Measurements from ENCODE around the gene PPP2R3B.

Gene PPP2R3B

GRCh38 chrX:371907-372306, 14.8 kb downstream of the PPP2R3B start:
- H3K9me3 ChIP-seq (ENCODE audit: control insufficient read depth in 1 of 2, low read length in 2 of 2): no peaks in the 10 kb centered on the region
- peaks cover 0 to 4% of the 10 kb centered on the region in 2 donors for H3K4me1 ChIP-seq (ENCODE audit: control insufficient read depth in 1 of 2, insufficient read depth in 2 of 2, low read length in 2 of 2)
- H3K9ac ChIP-seq (ENCODE audit: low read depth in 1 of 2, low read length in 2 of 2): no peak overlapping the region
- peaks cover 24 to 30% of the 10 kb centered on the region in 2 donors for H3K27me3 ChIP-seq (ENCODE audit: control insufficient read depth in 1 of 2, insufficient read depth in 2 of 2, low read length in 2 of 2)
- H3K27ac ChIP-seq (ENCODE audit: low read depth, low read length): no peak overlapping the region
- H3K36me3 ChIP-seq (ENCODE audit: control insufficient read depth in 1 of 2, insufficient read depth in 2 of 2, low read length in 2 of 2): no peaks in the 10 kb centered on the region
- H3K4me3 ChIP-seq (ENCODE audit: low read depth in 1 of 2, low read length in 2 of 2): no peak overlapping the region

DNA sequence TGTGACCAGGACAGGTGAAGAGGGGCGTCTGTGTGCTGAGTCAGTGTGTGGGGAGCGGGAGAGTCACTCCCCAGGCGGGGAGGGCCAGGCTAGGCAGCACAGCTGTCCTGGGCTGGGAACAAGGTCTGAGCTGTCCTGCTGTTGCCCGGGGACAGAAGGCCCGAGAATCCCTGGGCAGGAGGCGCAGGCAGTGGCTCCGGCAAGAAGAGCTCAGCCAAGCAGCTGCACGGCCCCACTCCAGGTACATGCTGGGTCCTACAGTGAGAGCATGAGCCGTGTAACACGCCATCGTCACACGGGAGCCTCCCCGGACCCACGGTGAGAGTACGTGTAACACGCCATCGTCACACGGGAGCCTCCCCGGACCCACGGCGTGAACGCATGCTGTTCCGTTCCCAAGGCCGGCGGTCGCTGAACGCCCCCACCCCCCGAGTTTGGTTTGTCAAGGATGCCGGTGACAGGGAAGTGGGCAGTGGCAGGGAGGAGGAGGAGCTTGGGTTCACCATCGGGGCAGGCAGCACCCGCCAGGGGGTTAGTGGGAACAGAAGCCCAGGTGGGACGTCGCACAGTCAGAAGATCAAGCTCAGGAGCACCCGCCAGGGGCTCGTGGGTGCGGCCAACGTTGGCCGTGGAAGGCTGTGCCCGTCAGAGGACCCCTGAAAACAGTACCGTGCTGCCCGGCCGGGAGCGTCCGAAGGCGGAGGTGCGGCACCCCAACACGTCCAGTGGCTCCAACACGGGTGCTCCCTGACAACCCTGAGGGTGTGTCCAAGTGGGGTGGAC, 15.6 kb downstream of the PPP2R3B start:
- Histone ChIP-seq H3K27ac (ENCODE audit: low read depth, low read length) (no peak overlapping the region), H3K4me1 (ENCODE audit: control insufficient read depth in 1 of 2, insufficient read depth in 2 of 2, low read length in 2 of 2) (peaks cover 0 to 4% of the 10 kb centered on the region in 2 donors), H3K36me3 (ENCODE audit: control insufficient read depth in 1 of 2, insufficient read depth in 2 of 2, low read length in 2 of 2) (no peaks in the 10 kb centered on the region), H3K4me3 (ENCODE audit: low read depth in 1 of 2, low read length in 2 of 2) (no peak overlapping the region), H3K9me3 (ENCODE audit: control insufficient read depth in 1 of 2, low read length in 2 of 2) (no peaks in the 10 kb centered on the region), H3K9ac (ENCODE audit: low read depth in 1 of 2, low read length in 2 of 2) (no peak overlapping the region), H3K27me3 (ENCODE audit: control insufficient read depth in 1 of 2, insufficient read depth in 2 of 2, low read length in 2 of 2) (peaks cover 24 to 30% of the 10 kb centered on the region in 2 donors)

DNA sequence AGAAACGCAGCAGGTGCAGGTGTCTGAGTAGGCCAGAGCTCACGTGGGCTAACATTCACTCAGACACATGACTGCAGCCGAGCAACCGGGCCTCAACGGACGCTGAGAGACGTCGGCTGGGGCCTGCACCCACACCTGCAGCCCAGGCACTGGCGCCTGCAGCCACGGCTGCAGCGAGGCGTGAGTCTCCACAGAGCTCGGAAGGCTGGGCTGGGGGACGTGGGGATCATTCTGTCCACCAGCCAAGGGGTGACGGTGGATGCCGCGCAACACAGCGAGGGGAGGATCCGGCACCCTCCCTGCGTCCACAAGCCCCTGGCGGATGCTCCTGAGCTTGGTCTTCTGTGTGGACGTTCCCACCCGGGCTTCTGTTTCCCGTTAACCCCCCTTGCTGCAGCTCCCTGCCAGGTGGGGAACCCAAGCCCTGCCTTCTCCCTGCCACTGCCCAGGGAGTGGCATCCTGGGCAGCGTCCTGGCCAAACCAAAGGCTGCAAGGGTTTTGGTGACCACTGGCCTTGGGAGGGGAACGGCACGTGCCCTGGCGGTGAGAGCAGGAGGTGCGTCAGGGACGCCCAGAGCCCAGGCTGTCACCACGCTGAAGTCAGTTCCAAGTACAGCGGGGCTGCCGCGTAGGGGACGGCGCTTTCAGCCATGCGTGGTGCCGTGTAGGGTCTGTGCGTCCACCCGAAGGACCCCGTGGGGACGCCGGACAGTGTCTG, 16.3 kb downstream of the PPP2R3B start:
- no peak overlapping the region for H3K4me3 ChIP-seq (ENCODE audit: low read depth in 1 of 2, low read length in 2 of 2)
- H3K9ac ChIP-seq (ENCODE audit: low read depth in 1 of 2, low read length in 2 of 2): no peak overlapping the region
- H3K36me3 ChIP-seq (ENCODE audit: control insufficient read depth in 1 of 2, insufficient read depth in 2 of 2, low read length in 2 of 2): no peaks in the 10 kb centered on the region
- no peaks in the 10 kb centered on the region for H3K9me3 ChIP-seq (ENCODE audit: control insufficient read depth in 1 of 2, low read length in 2 of 2)
- peaks cover 21 to 28% of the 10 kb centered on the region in 2 donors for H3K27me3 ChIP-seq (ENCODE audit: control insufficient read depth in 1 of 2, insufficient read depth in 2 of 2, low read length in 2 of 2)
- peaks cover 0 to 4% of the 10 kb centered on the region in 2 donors for H3K4me1 ChIP-seq (ENCODE audit: control insufficient read depth in 1 of 2, insufficient read depth in 2 of 2, low read length in 2 of 2)
- no peak overlapping the region for H3K27ac ChIP-seq (ENCODE audit: low read depth, low read length)

GRCh38 chrX:369563-370101, 17.1 kb downstream of the PPP2R3B start:
- Histone ChIP-seq H3K27me3 (ENCODE audit: control insufficient read depth in 1 of 2, insufficient read depth in 2 of 2, low read length in 2 of 2) (peaks cover 13 to 22% of the 10 kb centered on the region in 2 donors), H3K9me3 (ENCODE audit: control insufficient read depth in 1 of 2, low read length in 2 of 2) (no peaks in the 10 kb centered on the region), H3K27ac (ENCODE audit: low read depth, low read length) (no peak overlapping the region), H3K9ac (ENCODE audit: low read depth in 1 of 2, low read length in 2 of 2) (no peak overlapping the region), H3K36me3 (ENCODE audit: control insufficient read depth in 1 of 2, insufficient read depth in 2 of 2, low read length in 2 of 2) (no peaks in the 10 kb centered on the region), H3K4me3 (ENCODE audit: low read depth in 1 of 2, low read length in 2 of 2) (no peak overlapping the region), H3K4me1 (ENCODE audit: control insufficient read depth in 1 of 2, insufficient read depth in 2 of 2, low read length in 2 of 2) (peaks cover 0 to 4% of the 10 kb centered on the region in 2 donors)

GRCh38 chrX:368811-369562, 17.7 kb downstream of the PPP2R3B start:
- H3K4me3 ChIP-seq (ENCODE audit: low read depth in 1 of 2, low read length in 2 of 2): no peak overlapping the region
- H3K27me3 ChIP-seq (ENCODE audit: control insufficient read depth in 1 of 2, insufficient read depth in 2 of 2, low read length in 2 of 2): peaks cover 7 to 16% of the 10 kb centered on the region in 2 donors
- no peak overlapping the region for H3K27ac ChIP-seq (ENCODE audit: low read depth, low read length)
- no peaks in the 10 kb centered on the region for H3K4me1 ChIP-seq (ENCODE audit: control insufficient read depth in 1 of 2, insufficient read depth in 2 of 2, low read length in 2 of 2)
- no peak overlapping the region for H3K9ac ChIP-seq (ENCODE audit: low read depth in 1 of 2, low read length in 2 of 2)
- no peaks in the 10 kb centered on the region for H3K36me3 ChIP-seq (ENCODE audit: control insufficient read depth in 1 of 2, insufficient read depth in 2 of 2, low read length in 2 of 2)
- no peaks in the 10 kb centered on the region for H3K9me3 ChIP-seq (ENCODE audit: control insufficient read depth in 1 of 2, low read length in 2 of 2)

GRCh38 chrX:367866-368265, 18.8 kb downstream of the PPP2R3B start:
- no peak overlapping the region for H3K4me3 ChIP-seq (ENCODE audit: low read depth in 1 of 2, low read length in 2 of 2)

DNA sequence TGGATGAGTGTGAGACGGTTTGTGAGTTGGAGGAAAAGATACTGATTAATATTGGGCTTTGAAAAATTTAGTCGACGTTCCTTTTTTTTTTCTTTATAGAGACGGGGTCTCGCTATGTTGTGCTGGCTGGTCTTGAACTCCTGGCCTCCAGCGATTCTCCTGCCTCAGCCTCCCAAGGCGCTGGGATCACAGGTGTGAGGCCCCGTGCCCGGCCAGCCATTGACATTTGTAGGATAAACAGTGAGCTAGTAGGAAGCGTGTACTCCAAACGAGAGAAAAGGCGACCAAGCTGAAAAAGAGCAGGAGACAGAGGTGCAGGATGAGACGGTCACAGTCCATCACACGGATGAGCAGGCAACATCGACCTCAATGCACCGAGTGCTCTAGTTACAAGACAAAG, 19.4 kb downstream of the PPP2R3B start:
- H3K36me3 ChIP-seq (ENCODE audit: control insufficient read depth in 1 of 2, insufficient read depth in 2 of 2, low read length in 2 of 2): no peaks in the 10 kb centered on the region
- H3K4me3 ChIP-seq (ENCODE audit: low read depth in 1 of 2, low read length in 2 of 2): no peak overlapping the region
- no peaks in the 10 kb centered on the region for H3K9me3 ChIP-seq (ENCODE audit: control insufficient read depth in 1 of 2, low read length in 2 of 2)
- no peak overlapping the region for H3K27ac ChIP-seq (ENCODE audit: low read depth, low read length)
- H3K27me3 ChIP-seq (ENCODE audit: control insufficient read depth in 1 of 2, insufficient read depth in 2 of 2, low read length in 2 of 2): peaks cover 2 to 8% of the 10 kb centered on the region in 2 donors
- H3K4me1 ChIP-seq (ENCODE audit: control insufficient read depth in 1 of 2, insufficient read depth in 2 of 2, low read length in 2 of 2): no peaks in the 10 kb centered on the region
- no peak overlapping the region for H3K9ac ChIP-seq (ENCODE audit: low read depth in 1 of 2, low read length in 2 of 2)

More at GRCh38 chrX:367866-368265, 18.8 kb downstream of the PPP2R3B start:
- Histone ChIP-seq H3K36me3 (ENCODE audit: control insufficient read depth in 1 of 2, insufficient read depth in 2 of 2, low read length in 2 of 2) (no peaks in the 10 kb centered on the region), H3K9ac (ENCODE audit: low read depth in 1 of 2, low read length in 2 of 2) (no peak overlapping the region), H3K27ac (ENCODE audit: low read depth, low read length) (no peak overlapping the region), H3K4me1 (ENCODE audit: control insufficient read depth in 1 of 2, insufficient read depth in 2 of 2, low read length in 2 of 2) (no peaks in the 10 kb centered on the region), H3K27me3 (ENCODE audit: control insufficient read depth in 1 of 2, insufficient read depth in 2 of 2, low read length in 2 of 2) (peaks cover 3 to 12% of the 10 kb centered on the region in 2 donors), H3K9me3 (ENCODE audit: control insufficient read depth in 1 of 2, low read length in 2 of 2) (no peaks in the 10 kb centered on the region)

DNA sequence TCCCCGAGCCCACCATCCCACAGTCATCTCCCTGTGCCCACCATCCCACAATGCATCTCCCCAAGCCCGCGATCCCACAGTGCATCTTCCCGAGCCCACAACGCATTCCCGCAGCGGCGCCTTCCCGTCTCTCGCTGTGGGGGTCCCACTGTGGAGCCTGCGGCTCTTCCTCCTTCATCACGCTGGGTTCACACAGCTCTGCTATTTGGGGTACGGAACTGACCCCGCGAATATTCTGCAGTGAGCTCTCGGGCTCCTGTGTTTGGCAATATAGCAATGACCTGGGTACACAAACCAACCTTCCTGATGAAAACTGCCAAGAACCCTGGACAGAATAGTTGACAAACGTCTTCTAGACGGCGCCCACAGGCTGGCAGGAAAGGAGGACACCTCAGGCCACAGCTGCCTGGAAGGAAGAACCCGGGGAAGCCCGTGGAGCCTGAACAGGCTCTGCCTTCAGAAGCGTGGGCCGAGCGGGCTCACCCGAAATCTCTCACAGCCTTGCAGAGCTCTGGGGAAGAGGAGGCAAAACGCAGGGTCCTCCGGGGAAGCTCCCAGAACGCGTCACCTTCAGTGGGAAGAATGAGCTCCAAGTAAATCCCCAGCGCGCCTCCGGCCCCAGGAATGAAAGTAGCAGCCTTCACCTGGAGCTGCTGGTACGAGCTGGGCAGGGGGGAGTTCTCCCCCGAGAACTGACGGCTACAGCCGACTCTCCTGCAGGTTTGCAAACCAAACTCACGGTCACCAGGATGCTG, 22.9 kb downstream of the PPP2R3B start:
- Histone ChIP-seq H3K9ac (ENCODE audit: low read depth in 1 of 2, low read length in 2 of 2) (no peak overlapping the region), H3K27me3 (ENCODE audit: control insufficient read depth in 1 of 2, insufficient read depth in 2 of 2, low read length in 2 of 2) (no peaks in the 10 kb centered on the region), H3K36me3 (ENCODE audit: control insufficient read depth in 1 of 2, insufficient read depth in 2 of 2, low read length in 2 of 2) (peaks cover 8 to 12% of the 10 kb centered on the region in 2 donors)

DNA sequence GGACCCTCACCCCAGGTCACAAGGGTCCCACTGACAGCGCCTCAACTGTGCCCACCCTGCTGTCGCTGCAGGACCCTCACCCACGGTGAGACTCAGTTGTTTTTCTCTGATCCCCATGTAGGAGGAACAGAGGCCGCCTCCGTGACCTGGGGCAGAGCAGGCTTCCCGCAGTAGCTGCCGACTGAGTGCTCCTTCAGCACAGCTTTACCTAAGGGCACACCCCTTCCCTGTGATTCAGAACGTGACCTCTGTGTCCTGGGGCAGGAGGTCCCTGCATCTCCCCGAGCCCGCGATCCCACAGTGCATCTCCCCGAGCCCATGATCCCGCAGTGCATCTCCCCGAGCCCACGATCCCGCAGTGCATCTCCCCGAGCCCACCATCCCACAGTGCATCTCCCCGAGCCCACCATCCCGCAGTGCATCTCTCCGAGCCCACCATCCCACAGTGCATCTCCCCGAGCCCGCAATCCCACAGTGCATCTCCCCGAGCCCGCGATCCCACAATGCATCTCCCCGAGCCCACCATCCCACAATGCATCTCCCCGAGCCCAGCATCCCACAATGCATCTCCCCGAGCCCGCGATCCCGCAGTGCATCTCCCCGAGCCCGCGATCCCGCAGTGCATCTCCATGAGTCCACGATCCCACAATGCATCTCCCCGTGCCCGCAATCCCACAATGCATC, 23.6 kb downstream of the PPP2R3B start:
- Histone ChIP-seq H3K4me3 (ENCODE audit: low read depth in 1 of 2, low read length in 2 of 2) (no peak overlapping the region), H3K9me3 (ENCODE audit: control insufficient read depth in 1 of 2, low read length in 2 of 2) (peaks cover 0 to 12% of the 10 kb centered on the region in 2 donors), H3K36me3 (ENCODE audit: control insufficient read depth in 1 of 2, insufficient read depth in 2 of 2, low read length in 2 of 2) (peaks cover 8 to 12% of the 10 kb centered on the region in 2 donors), H3K27ac (ENCODE audit: low read depth, low read length) (no peak overlapping the region), H3K9ac (ENCODE audit: low read depth in 1 of 2, low read length in 2 of 2) (no peak overlapping the region), H3K4me1 (ENCODE audit: control insufficient read depth in 1 of 2, insufficient read depth in 2 of 2, low read length in 2 of 2) (no peaks in the 10 kb centered on the region), H3K27me3 (ENCODE audit: control insufficient read depth in 1 of 2, insufficient read depth in 2 of 2, low read length in 2 of 2) (no peaks in the 10 kb centered on the region)

More for the DNA sequence above, 22.9 kb downstream of the PPP2R3B start:
- no peak overlapping the region for H3K4me3 ChIP-seq (ENCODE audit: low read depth in 1 of 2, low read length in 2 of 2)
- no peaks in the 10 kb centered on the region for H3K4me1 ChIP-seq (ENCODE audit: control insufficient read depth in 1 of 2, insufficient read depth in 2 of 2, low read length in 2 of 2)
- no peak overlapping the region for H3K27ac ChIP-seq (ENCODE audit: low read depth, low read length)
- peaks cover 0 to 12% of the 10 kb centered on the region in 2 donors for H3K9me3 ChIP-seq (ENCODE audit: control insufficient read depth in 1 of 2, low read length in 2 of 2)
